Panc1 (cell line): Measurements from ENCODE around the gene INPP4B.

ENCODE experiments used
- CTCF ChIP-seq: fragments of 450-650 bp; IDR thresholded peaks from 2 replicates; pipeline ENCODE4 v1.5.1; 2017; ENCODE audit warnings: mild to moderate bottlenecking
- REST ChIP-seq, 2 experiments: IDR thresholded peaks; 2 replicates each; pipeline ENCODE4 v1.6.1; 2011 to 2012; ENCODE audit warnings: low read depth in 2 of 2, control low read depth in 1 of 2, low read length in 1 of 2, mild to moderate bottlenecking in 1 of 2, moderate library complexity in 1 of 2; ENCODE audit not compliant: insufficient read depth in 1 of 2

DNA sequence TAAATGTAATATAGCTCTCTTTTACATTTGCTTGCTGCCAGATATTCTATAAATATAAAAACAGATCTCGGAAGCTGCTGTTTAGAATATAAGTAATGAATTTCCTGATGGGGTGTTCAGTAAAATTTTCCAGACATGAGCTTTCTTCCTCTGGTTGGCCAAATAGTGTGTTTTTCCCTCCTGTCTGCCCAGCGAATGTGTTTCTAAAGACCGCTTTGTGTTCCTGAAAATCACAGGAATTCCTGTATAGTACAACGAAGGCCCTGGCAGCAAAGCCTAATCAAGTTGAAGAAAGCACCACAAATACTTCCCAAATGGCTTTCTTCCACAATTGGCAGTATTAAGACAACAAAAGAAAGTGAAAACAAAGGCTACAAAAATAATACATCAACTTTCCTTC is 494.1 kb downstream of the INPP4B start:
- no peak for TF ChIP-seq CTCF
- TF ChIP-seq REST (IDR thresholded peaks at IDR 0.05; ENCODE audit: insufficient read depth in 1 of 2, low read depth in 2 of 2, low read length in 1 of 2): no peak
